HepG2 (cell line): ENCODE data around the gene RABEP1. TPM values are rescaled to one million over a fixed set of nuclear protein-coding genes. Genes with fewer than 3 reads are reported as not detected.

Experiments used
- ATAC-seq: fragments of 200-7000 bp; cut with Tn5 transposase; 3 replicates; pipeline ENCODE4 v1.9.1; 2020; ENCODE audit warnings: mild to moderate bottlenecking, moderate library complexity
- BruUV-seq: library from RNA; stranded (reverse); fragments of 400-500 nt; replicated peaks from 2 replicates; lab custom pipeline; 2021; lab: Mats Ljungman, UMichigan
- CTCF ChIA-PET: fragments of 300-600 bp; formaldehyde crosslinking; extraction: SDS; loops from one replicate; lab custom pipeline; 2021; ENCODE audit warnings: low total read pairs, inconsistent platforms, low intra/inter-chr PET ratio; lab: Yijun Ruan, JAX
- POLR2A ChIA-PET: fragments of 350-600 bp; sonication (Branson Sonifier 250); formaldehyde crosslinking; loops from one replicate; lab custom pipeline; 2020; ENCODE audit warnings: antibody characterized with exemption, inconsistent platforms; lab: Yijun Ruan, JAX
- DNase-seq: peaks from one replicate; pipeline ENCODE4 v3.0.0-alpha.2; 2015; ENCODE audit warnings: low spot score
- FAIRE-seq: peaks from 3 replicates; lab custom pipeline; 2011; peaks lifted over from hg19 to GRCh38; lab: Jason Lieb, UNC
- H2AFZ ChIP-seq: one replicate; pipeline ENCODE4 v1.6.1; 2011; ENCODE audit warnings: low read length, inconsistent platforms
- H3K27ac ChIP-seq: fragments of 300-600 bp; 3 replicates; pipeline ENCODE4 v1.8.0; 2011; ENCODE audit warnings: mixed run types, mild to moderate bottlenecking, mixed read lengths, low read length, inconsistent platforms; ENCODE audit not compliant: insufficient read depth; ENCODE audit errors: extremely low read length
- H3K27me3 ChIP-seq, 2 experiments: fragments of 200-600 bp in 1 of 2; 2 replicates in 1 of 2; 3 replicates in 1 of 2; pipeline versions ENCODE4 v1.6.0 to v1.8.0; 2011; ENCODE audit warnings: low read length in 2 of 2, mild to moderate bottlenecking in 2 of 2, moderate library complexity in 2 of 2, inconsistent platforms in 1 of 2; ENCODE audit not compliant: insufficient read depth in 2 of 2, control insufficient read depth in 1 of 2
- H3K36me3 ChIP-seq, 2 experiments: fragments of 200-600 bp in 1 of 2; replicated peaks in 1 of 2; 2 replicates in 1 of 2; 3 replicates in 1 of 2; pipeline versions ENCODE4 v1.5.1 to v1.8.0; 2011; ENCODE audit warnings: low read length in 2 of 2, inconsistent platforms in 1 of 2; ENCODE audit not compliant: insufficient read depth in 2 of 2, control insufficient read depth in 1 of 2
- H3K4me1 ChIP-seq: 2 replicates; pipeline ENCODE4 v1.5.1; 2012; ENCODE audit warnings: low read length, inconsistent platforms; ENCODE audit not compliant: insufficient read depth
- H3K4me2 ChIP-seq: 2 replicates; pipeline ENCODE4 v1.6.0; 2011; ENCODE audit warnings: low read depth, low read length, inconsistent platforms
- H3K4me3 ChIP-seq, 3 experiments: fragments of 200-600 bp in 1 of 3; sonication (generic), shearing (Covaris generic) in 1 of 3; replicated peaks in 1 of 3; 2 replicates each; pipeline ENCODE4 v1.5.1; 2011 to 2016; ENCODE audit warnings: low read length in 3 of 3, inconsistent platforms in 2 of 3, low read depth in 2 of 3, mild to moderate bottlenecking in 2 of 3, control low read depth in 1 of 3, mixed read lengths in 1 of 3; ENCODE audit not compliant: insufficient read depth in 1 of 3
- H3K79me2 ChIP-seq: one replicate; pipeline ENCODE4 v1.6.1; 2011; ENCODE audit warnings: low read length, inconsistent platforms; ENCODE audit not compliant: insufficient read depth
- H3K9ac ChIP-seq: 2 replicates; pipeline ENCODE4 v1.6.0; 2011; ENCODE audit warnings: mild to moderate bottlenecking, low read depth, low read length, inconsistent platforms; ENCODE audit not compliant: insufficient read depth
- H3K9me3 ChIP-seq: 2 replicates; pipeline ENCODE4 v1.5.1; 2012; ENCODE audit warnings: mild to moderate bottlenecking, low read length
- H4K20me1 ChIP-seq: 2 replicates; pipeline ENCODE4 v1.6.0; 2011; ENCODE audit warnings: inconsistent platforms, mild to moderate bottlenecking, low read length, moderate library complexity; ENCODE audit not compliant: insufficient read depth
- BHLHE40 ChIP-seq: IDR thresholded peaks from 2 replicates; pipeline ENCODE4 v1.6.1; 2011; ENCODE audit warnings: low read length, improper control_type of control experiment
- PRDM10 ChIP-seq: sonication (generic); formaldehyde crosslinking; IDR thresholded peaks from 2 replicates; pipeline ENCODE4 v1.4.0; 2020; ENCODE audit warnings: low read depth, missing genetic modification reagents
- SIX4 ChIP-seq: sonication (generic); formaldehyde crosslinking; IDR thresholded peaks from 2 replicates; pipeline ENCODE4 v1.4.0; 2020; ENCODE audit warnings: missing genetic modification reagents
- TSC22D2 ChIP-seq: sonication (generic); formaldehyde crosslinking; IDR thresholded peaks from 2 replicates; pipeline ENCODE4 v1.5.1; 2020; ENCODE audit warnings: missing genetic modification reagents, mild to moderate bottlenecking, borderline replicate concordance
- ZNF10 ChIP-seq: sonication (generic); formaldehyde crosslinking; IDR thresholded peaks from 2 replicates; pipeline ENCODE4 v1.4.0; 2020; ENCODE audit warnings: mild to moderate bottlenecking, low read depth, missing genetic modification reagents, borderline replicate concordance
- ZNF484 ChIP-seq: sonication (generic); formaldehyde crosslinking; IDR thresholded peaks from 2 replicates; pipeline ENCODE4 v1.5.1; 2020; ENCODE audit warnings: mild to moderate bottlenecking, low read depth, missing genetic modification reagents, borderline replicate concordance
- ZNF496 ChIP-seq: sonication (generic); formaldehyde crosslinking; IDR thresholded peaks from 2 replicates; pipeline ENCODE4 v1.8.1; 2023; ENCODE audit warnings: mild to moderate bottlenecking, moderate library complexity, missing genetic modification reagents; ENCODE audit not compliant: insufficient replicate concordance
- WGBS: methylation state at CpG from one replicate; pipeline ENCODE4 v1.1.6; 2017; ENCODE audit warnings: low lambda C conversion rate; 5-methylcytosine and 5-hydroxymethylcytosine counted together
- in situ Hi-C: cut with HindIII; loops from 2 replicates; pipeline ENCODE4 v1.10.0; 2017; ENCODE audit warnings: low pct_unique_long_range_greater_than_20kb; ENCODE audit not compliant: extremely low pct_ligation_motif_present
- intact Hi-C: fragments of 100-400 bp; cut with micrococcal nuclease; formaldehyde crosslinking; loops from one replicate; pipeline ENCODE4 v1.10.0; 2022; ENCODE audit not compliant: unreplicated experiment
- polyA plus RNA-seq, 8 experiments: library from polyadenylated mRNA; depleted of rRNA in 3 of 8; stranded (reverse) in 7 of 8; unstranded in 1 of 8; fragments of >200 nt; fragmentation: Illumina TruSeq in 4 of 8; extraction: Trizol in 4 of 8; gene quantifications; 2 replicates each; pipeline versions ENCODE4 v1.2.1 to v1.2.3, GENCODE V29; 2011 to 2016; ENCODE audit warnings: low read depth in 4 of 8, missing spikeins in 1 of 8, mixed read lengths in 1 of 8; ENCODE audit not compliant: insufficient read depth in 1 of 8
- total RNA-seq, 5 experiments: library from RNA; depleted of rRNA; stranded (reverse); fragments of >200 nt; fragmentation: Illumina TruSeq; extraction: Trizol; gene quantifications; 2 replicates each; pipeline ENCODE4 v1.2.3, GENCODE V29; 2016; ENCODE audit warnings: low read depth in 1 of 5

Gene RABEP1
- total and polyA plus RNA-seq, 2 of the 13 experiments (the other 11 are each of a cell fraction or from before 2014, with no cell fraction given): 13.7 to 41.5 TPM

- TF ChIP-seq TSC22D2 (CRISPR knock-in tag) (no peak), BHLHE40 (no peak), PRDM10 (CRISPR knock-in tag) (no peak), ZNF10 (CRISPR knock-in tag) (no peak), ZNF484 (CRISPR knock-in tag) (no peak), SIX4 (no peak)
Observed at GRCh38 chr17:5254903-5255521, 27.1 kb upstream of the RABEP1 start (continued).

- ATAC-seq (no peak), DNase-seq (no peak), FAIRE-seq (no peak)
- ChIA-PET CTCF (no interaction called here), POLR2A (no interaction called here)
- Histone ChIP-seq H3K27ac (no peak overlapping the region), H3K9me3 (no peaks in the 10 kb centered on the region), H4K20me1 (no peaks in the 10 kb centered on the region), H2AFZ (no peak overlapping the region), H3K4me1 (peaks cover 19% of the 10 kb centered on the region), H3K4me3 (no peak overlapping the region), H3K9ac (no peak overlapping the region), H3K4me2 (no peak overlapping the region), H3K79me2 (no peaks in the 10 kb centered on the region), H3K27me3 (peaks cover 2 to 13% of the 10 kb centered on the region in 2 experiments; a peak in 2 of 5 replicates), H3K36me3 (no peaks in the 10 kb centered on the region)
- intact Hi-C loops: no loop called here
- no peak for TF ChIP-seq ZNF496
- BruUV-seq: no TSS peak
- 84% methylated on average over 5 of the region's 5 CpGs for WGBS
- in situ Hi-C loops: no loop called here
Observed at GRCh38 chr17:5257124-5257523, 25.0 kb upstream of the RABEP1 start.
